ENCODE data around the gene KIAA1671. TPM values are rescaled to one million over a fixed set of nuclear protein-coding genes. Genes with fewer than 3 reads are reported as not detected.
"Not testable (repeated sequence)": the region's sequence is repeated elsewhere in the genome, so short reads cannot be mapped to it uniquely, and the experiment has no call there.

The KIAA1671 gene
- total RNA-seq, 1 donor from 2014 or later = 46.7 TPM

GRCh38 chr22:25199731-25200520, 247.4 kb downstream of the KIAA1671 start, which contains the start of gene CRYBB3:
Gene CRYBB3 (plus strand): TSS chr22:25199858. CDS start chr22:25201397, 1,539 bp downstream.
- TF ChIP-seq CTCF (IDR thresholded peaks at IDR 0.05) = no peak
- Histone ChIP-seq H3K27me3 (no peaks in the 10 kb centered on the region), H3K4me1 (no peaks in the 10 kb centered on the region), H3K27ac (no peak within 1 kb of the TSS), H3K4me3 (no peak within 1 kb of the TSS), H3K36me3 (peaks cover 2% of the 10 kb centered on the region), H3K9me3 (no peaks in the 10 kb centered on the region)
- no peak for ATAC-seq
- intact Hi-C loops (cut with DNase I) = no loop called here
- peak; percentile 52 for DNase-seq

- Histone ChIP-seq H3K27ac (no peak overlapping the region), H3K9me3 (no peaks in the 10 kb centered on the region), H3K27me3 (no peaks in the 10 kb centered on the region), H3K36me3 (no peaks in the 10 kb centered on the region), H3K4me1 (no peaks in the 10 kb centered on the region), H3K4me3 (no peak overlapping the region)
- intact Hi-C loops (cut with DNase I) = no loop called here
- ATAC-seq (no peak), DNase-seq (peak; percentile 32)
- TF ChIP-seq CTCF (IDR thresholded peaks at IDR 0.05) = no peak
Measured at GRCh38 chr22:25200967-25201366, 248.5 kb downstream of the KIAA1671 start.

- H3K4me3 ChIP-seq = no peak overlapping the region
- ATAC-seq = no peak
- DNase-seq = peak; percentile 53
- intact Hi-C loops (cut with DNase I) = no loop called here
- TF ChIP-seq CTCF (IDR thresholded peaks at IDR 0.05) = no peak
- H3K27me3 ChIP-seq = no peaks in the 10 kb centered on the region
- H3K27ac ChIP-seq = no peak overlapping the region
- no peaks in the 10 kb centered on the region for H3K4me1 ChIP-seq
- H3K36me3 ChIP-seq = no peaks in the 10 kb centered on the region
- H3K9me3 ChIP-seq = no peaks in the 10 kb centered on the region
Measured at GRCh38 chr22:25201557-25202273, 249.2 kb downstream of the KIAA1671 start.

GRCh38 chr22:25202290-25202921, 249.9 kb downstream of the KIAA1671 start:
- Histone ChIP-seq H3K36me3 (no peaks in the 10 kb centered on the region), H3K4me3 (no peak overlapping the region), H3K4me1 (no peaks in the 10 kb centered on the region), H3K27me3 (no peaks in the 10 kb centered on the region), H3K9me3 (no peaks in the 10 kb centered on the region), H3K27ac (no peak overlapping the region)
- intact Hi-C loops (cut with DNase I) = no loop called here
- DNase-seq = peak; percentile 67
- peak; percentile 89 for TF ChIP-seq CTCF (IDR thresholded peaks at IDR 0.05)
- ATAC-seq = peak; percentile 83

- Histone ChIP-seq H3K27ac (no peak overlapping the region), H3K4me3 (no peak overlapping the region), H3K36me3 (no peaks in the 10 kb centered on the region), H3K4me1 (no peaks in the 10 kb centered on the region), H3K9me3 (no peaks in the 10 kb centered on the region), H3K27me3 (no peaks in the 10 kb centered on the region)
- no peak for TF ChIP-seq CTCF (IDR thresholded peaks at IDR 0.05)
- intact Hi-C loops (cut with DNase I) = no loop called here
- DNase-seq (no peak), ATAC-seq (no peak)
Measured at GRCh38 chr22:25203082-25203481, 250.6 kb downstream of the KIAA1671 start.

- ATAC-seq; H3K4me1 ChIP-seq; H3K36me3 ChIP-seq; intact Hi-C loops (cut with DNase I); H3K9me3 ChIP-seq; H3K27ac ChIP-seq; H3K27me3 ChIP-seq; H3K4me3 ChIP-seq: not testable (repeated sequence)
- DNase-seq = peak; percentile 26
Measured at GRCh38 chr22:25204547-25204946, 252.0 kb downstream of the KIAA1671 start.
